Fibroblast of mammary gland (primary cell): ENCODE measurements around the gene KIAA1586.

Experiments used
- DNase-seq: peaks from one replicate; pipeline ENCODE4 v3.0.0-alpha.2; 2010; ENCODE audit warnings: low read depth
- H3K4me3 ChIP-seq: 2 replicates; pipeline ENCODE4 v1.5.1; 2011; ENCODE audit warnings: low read depth, mild to moderate bottlenecking, low read length, moderate library complexity; ENCODE audit not compliant: control insufficient read depth
- CTCF ChIP-seq: conservative IDR thresholded peaks from 2 replicates; pipeline ENCODE4 v1.5.1; 2011; ENCODE audit warnings: low read depth, low read length, inconsistent platforms; ENCODE audit not compliant: control insufficient read depth, insufficient read depth

Gene KIAA1586

GRCh38 chr6:57069920-57070331 is 23.4 kb downstream of the KIAA1586 start:
- DNase-seq = no peak
- no peak for TF ChIP-seq CTCF
- no peak overlapping the region for H3K4me3 ChIP-seq

- no peak overlapping the region for H3K4me3 ChIP-seq
- DNase-seq = no peak
- no peak for TF ChIP-seq CTCF
Measured at GRCh38 chr6:57072108-57072507, 25.6 kb downstream of the KIAA1586 start.

- no peak overlapping the region for H3K4me3 ChIP-seq
- DNase-seq = no peak
- TF ChIP-seq CTCF = no peak
Measured at GRCh38 chr6:57074383-57074782, 27.9 kb downstream of the KIAA1586 start.

GRCh38 chr6:57075092-57075491 is 28.6 kb downstream of the KIAA1586 start:
- no peak for TF ChIP-seq CTCF
- DNase-seq = no peak
- H3K4me3 ChIP-seq = no peak overlapping the region

- no peak for TF ChIP-seq CTCF
- no peak for DNase-seq
- no peak overlapping the region for H3K4me3 ChIP-seq
Measured at GRCh38 chr6:57078531-57079207, 32.2 kb downstream of the KIAA1586 start.

- TF ChIP-seq CTCF = no peak
- H3K4me3 ChIP-seq = no peak overlapping the region
- no peak for DNase-seq
Measured at GRCh38 chr6:57085471-57085870, 39.0 kb downstream of the KIAA1586 start.

- TF ChIP-seq CTCF = no peak
- DNase-seq = no peak
Measured at GRCh38 chr6:57086843-57087242, 40.4 kb downstream of the KIAA1586 start.

More at GRCh38 chr6:57086843-57087242, 40.4 kb downstream of the KIAA1586 start:
- H3K4me3 ChIP-seq = no peak overlapping the region
